HEK293 (cell line): ENCODE data around the gene FAM221B.
A peak's percentile ranks its signal among the peaks of the same experiment; 100 is the strongest.

Experiments used
- CTCF ChIA-PET: fragments of 350-600 bp; formaldehyde crosslinking; extraction: SDS; loops from one replicate; lab custom pipeline; 2021; ENCODE audit warnings: antibody characterized with exemption; lab: Yijun Ruan, JAX
- POLR2A ChIA-PET: fragments of 300-600 bp; formaldehyde crosslinking; extraction: SDS; loops from one replicate; lab custom pipeline; 2020; ENCODE audit warnings: antibody characterized with exemption, inconsistent platforms; lab: Yijun Ruan, JAX
- H3K27ac ChIP-seq: fragments of 200-500 bp; sonication (Bioruptor generic); 2 replicates; pipeline ENCODE4 v1.5.1; 2014; ENCODE audit warnings: low read depth, low read length, control low read depth, inconsistent platforms; ENCODE audit errors: extremely low read depth
- H3K36me3 ChIP-seq, 2 experiments: fragments of 200-500 bp in 1 of 2; sonication (Bioruptor generic) in 1 of 2; 1 replicate in 1 of 2; 2 replicates in 1 of 2; pipeline ENCODE4 v1.5.1; 2014 to 2017; ENCODE audit warnings: inconsistent platforms in 2 of 2, low read length in 2 of 2; ENCODE audit not compliant: control insufficient read depth in 2 of 2, insufficient read depth in 1 of 2
- H3K4me1 ChIP-seq: fragments of 200-500 bp; sonication (Bioruptor generic); 2 replicates; pipeline ENCODE4 v1.5.1; 2014; ENCODE audit warnings: mild to moderate bottlenecking, low read length, inconsistent platforms; ENCODE audit not compliant: control insufficient read depth, insufficient read depth
- H3K4me3 ChIP-seq: 2 replicates; pipeline ENCODE4 v1.5.1; 2011; ENCODE audit warnings: low read depth, mild to moderate bottlenecking, control low read depth, low read length, moderate library complexity
- H3K9me3 ChIP-seq: fragments of 200-500 bp; sonication (Bioruptor generic); 2 replicates; pipeline ENCODE4 v1.5.1; 2014; ENCODE audit warnings: low read depth, low read length, inconsistent platforms; ENCODE audit not compliant: control insufficient read depth, insufficient read depth
- BCL11A ChIP-seq: fragments of 450-650 bp; formaldehyde crosslinking; IDR thresholded peaks from 2 replicates; pipeline ENCODE4 v1.5.1; 2016; ENCODE audit warnings: low read depth, missing biosample characterization, missing genetic modification characterization
- EGR2 ChIP-seq: fragments of 450-650 bp; formaldehyde crosslinking; IDR thresholded peaks from 2 replicates; pipeline ENCODE4 v1.5.1; 2016; ENCODE audit warnings: low read depth, missing biosample characterization, missing genetic modification characterization
- GLIS2 ChIP-seq: fragments of 450-650 bp; formaldehyde crosslinking; IDR thresholded peaks from 2 replicates; pipeline ENCODE4 v1.5.1; 2016; ENCODE audit warnings: missing biosample characterization, missing genetic modification characterization
- ZBTB1 ChIP-seq: fragments of 450-650 bp; formaldehyde crosslinking; IDR thresholded peaks from 2 replicates; pipeline ENCODE4 v1.5.1; 2016; ENCODE audit warnings: missing biosample characterization, missing genetic modification characterization
- ZBTB20 ChIP-seq: fragments of 450-650 bp; formaldehyde crosslinking; IDR thresholded peaks from 2 replicates; pipeline ENCODE4 v1.5.1; 2016; ENCODE audit warnings: missing biosample characterization, missing genetic modification characterization
- ZBTB48 ChIP-seq: fragments of 450-650 bp; formaldehyde crosslinking; IDR thresholded peaks from 2 replicates; pipeline ENCODE4 v1.5.1; 2016; ENCODE audit warnings: missing biosample characterization, missing genetic modification characterization
- ZBTB7A ChIP-seq: fragments of 450-650 bp; formaldehyde crosslinking; IDR thresholded peaks from 2 replicates; pipeline ENCODE4 v1.5.1; 2016; ENCODE audit warnings: low read depth, missing biosample characterization, missing genetic modification characterization
- ZNF146 ChIP-seq: fragments of 450-650 bp; formaldehyde crosslinking; IDR thresholded peaks from 2 replicates; pipeline ENCODE4 v1.5.1; 2016; ENCODE audit warnings: missing biosample characterization, missing genetic modification characterization
- ZNF335 ChIP-seq: fragments of 450-650 bp; formaldehyde crosslinking; conservative IDR thresholded peaks from 2 replicates; pipeline ENCODE4 v1.5.1; 2016; ENCODE audit warnings: missing biosample characterization, missing genetic modification characterization
- ZNF341 ChIP-seq: fragments of 450-650 bp; formaldehyde crosslinking; IDR thresholded peaks from 2 replicates; pipeline ENCODE4; 2016; ENCODE audit warnings: low read depth, missing biosample characterization, missing genetic modification characterization
- ZNF654 ChIP-seq: fragments of 450-650 bp; formaldehyde crosslinking; IDR thresholded peaks from 2 replicates; pipeline ENCODE4 v1.5.1; 2016; ENCODE audit warnings: low read depth, missing biosample characterization, missing genetic modification characterization
- ZNF777 ChIP-seq: fragments of 450-650 bp; formaldehyde crosslinking; IDR thresholded peaks from 2 replicates; pipeline ENCODE4 v1.5.1; 2017; ENCODE audit warnings: missing biosample characterization, missing genetic modification characterization, borderline replicate concordance
- ZNF837 ChIP-seq: fragments of 450-650 bp; formaldehyde crosslinking; IDR thresholded peaks from 2 replicates; pipeline ENCODE4 v1.5.1; 2016; ENCODE audit warnings: missing biosample characterization, missing genetic modification characterization
- TF ChIP-seq, protein P1 (sequence below): fragments of 450-650 bp; formaldehyde crosslinking; IDR thresholded peaks from 2 replicates; pipeline ENCODE4 v1.5.1; 2017; ENCODE audit warnings: missing biosample characterization, missing genetic modification characterization
- TF ChIP-seq, protein P2 (sequence below): fragments of 450-650 bp; formaldehyde crosslinking; IDR thresholded peaks from 2 replicates; pipeline ENCODE4 v1.5.0; 2017; ENCODE audit warnings: missing biosample characterization, missing genetic modification characterization, borderline replicate concordance
- TF ChIP-seq, protein P3 (sequence below): fragments of 450-650 bp; formaldehyde crosslinking; IDR thresholded peaks from 2 replicates; pipeline ENCODE4 v1.5.1; 2016; ENCODE audit warnings: missing biosample characterization, missing genetic modification characterization
- TF ChIP-seq, protein P4 (sequence below): fragments of 450-650 bp; formaldehyde crosslinking; IDR thresholded peaks from 2 replicates; pipeline ENCODE4 v1.5.1; 2016; ENCODE audit warnings: missing biosample characterization, missing genetic modification characterization, borderline replicate concordance
- TF ChIP-seq, protein P5 (sequence below): fragments of 450-650 bp; formaldehyde crosslinking; IDR thresholded peaks from 2 replicates; pipeline ENCODE4 v1.5.1; 2016; ENCODE audit warnings: missing biosample characterization, missing genetic modification characterization
- TF ChIP-seq, protein P6 (sequence below): fragments of 450-650 bp; formaldehyde crosslinking; IDR thresholded peaks from 2 replicates; pipeline ENCODE4 v1.5.1; 2016; ENCODE audit warnings: missing biosample characterization, missing genetic modification characterization, borderline replicate concordance

The FAM221B gene

DNA sequence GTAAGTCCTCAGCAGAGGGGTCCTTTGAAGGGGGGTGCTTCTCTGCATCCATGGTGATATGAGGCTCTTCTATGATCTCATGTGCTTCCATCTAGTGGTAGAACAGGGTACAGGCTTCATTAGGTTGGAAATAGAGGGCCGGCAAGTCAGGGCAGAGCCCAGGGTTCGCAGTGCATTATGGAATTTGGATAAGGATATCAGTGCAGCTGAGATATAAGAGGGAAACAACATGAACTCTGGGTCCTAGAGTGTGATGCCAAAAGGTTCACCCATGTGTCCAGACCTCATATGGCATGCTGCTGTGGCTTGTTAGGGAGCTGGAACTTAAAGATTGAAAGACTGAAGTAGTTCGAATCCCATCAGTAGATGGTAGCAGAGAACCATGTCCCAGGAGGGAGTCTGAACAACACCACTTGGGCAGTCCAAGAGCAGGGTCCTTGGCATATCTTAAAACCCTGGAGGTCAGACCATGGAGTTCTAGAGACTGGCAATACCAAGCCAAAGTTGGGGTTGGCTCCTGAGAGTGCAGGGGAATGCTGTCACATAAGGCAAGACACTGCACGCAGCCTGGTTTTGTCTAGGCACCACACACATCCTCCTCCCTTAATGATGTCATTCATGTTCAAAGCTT is 2.3 kb downstream of the FAM221B start:
- POLR2A ChIA-PET = interaction anchor here (2.2 kb wide), 1 partner anchor 12 kb away, joined by 11 read pairs; the partner anchor contains the start of gene HINT2
- CTCF ChIA-PET = interaction anchor here (0.6 to 5.4 kb wide), 40 partner anchors 9 to 504 kb away, joined by 3 to 65 read pairs (median 4); partner anchors contain the start of genes GBA2, HINT2, HRCT1 and RGP1
- Histone ChIP-seq H3K4me3 (no peak overlapping the region), H3K36me3 (no peaks in the 10 kb centered on the region), H3K4me1 (peaks cover 4% of the 10 kb centered on the region; the same call in 1 of the 2 replicates), H3K9me3 (no peaks in the 10 kb centered on the region), H3K27ac (no peak overlapping the region; the same call in 1 of the 2 replicates)
- no peak for TF ChIP-seq GLIS2 (tag by site-specific recombination)
- no peak for TF ChIP-seq EGR2 (tag by site-specific recombination)
- TF ChIP-seq ZBTB7A = no peak
- TF ChIP-seq ZNF146 (tag by site-specific recombination) = no peak
- TF ChIP-seq, protein P1, sequence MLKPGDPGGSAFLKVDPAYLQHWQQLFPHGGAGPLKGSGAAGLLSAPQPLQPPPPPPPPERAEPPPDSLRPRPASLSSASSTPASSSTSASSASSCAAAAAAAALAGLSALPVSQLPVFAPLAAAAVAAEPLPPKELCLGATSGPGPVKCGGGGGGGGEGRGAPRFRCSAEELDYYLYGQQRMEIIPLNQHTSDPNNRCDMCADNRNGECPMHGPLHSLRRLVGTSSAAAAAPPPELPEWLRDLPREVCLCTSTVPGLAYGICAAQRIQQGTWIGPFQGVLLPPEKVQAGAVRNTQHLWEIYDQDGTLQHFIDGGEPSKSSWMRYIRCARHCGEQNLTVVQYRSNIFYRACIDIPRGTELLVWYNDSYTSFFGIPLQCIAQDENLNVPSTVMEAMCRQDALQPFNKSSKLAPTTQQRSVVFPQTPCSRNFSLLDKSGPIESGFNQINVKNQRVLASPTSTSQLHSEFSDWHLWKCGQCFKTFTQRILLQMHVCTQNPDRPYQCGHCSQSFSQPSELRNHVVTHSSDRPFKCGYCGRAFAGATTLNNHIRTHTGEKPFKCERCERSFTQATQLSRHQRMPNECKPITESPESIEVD (tag by site-specific recombination) = no peak
- TF ChIP-seq ZNF837 (tag by site-specific recombination) = no peak
- TF ChIP-seq BCL11A (tag by site-specific recombination) = no peak
- TF ChIP-seq ZNF777 = no peak
- TF ChIP-seq ZBTB20 (tag by site-specific recombination) = peak; percentile 49; the same call in 1 of the 2 replicates
- TF ChIP-seq, protein P2, sequence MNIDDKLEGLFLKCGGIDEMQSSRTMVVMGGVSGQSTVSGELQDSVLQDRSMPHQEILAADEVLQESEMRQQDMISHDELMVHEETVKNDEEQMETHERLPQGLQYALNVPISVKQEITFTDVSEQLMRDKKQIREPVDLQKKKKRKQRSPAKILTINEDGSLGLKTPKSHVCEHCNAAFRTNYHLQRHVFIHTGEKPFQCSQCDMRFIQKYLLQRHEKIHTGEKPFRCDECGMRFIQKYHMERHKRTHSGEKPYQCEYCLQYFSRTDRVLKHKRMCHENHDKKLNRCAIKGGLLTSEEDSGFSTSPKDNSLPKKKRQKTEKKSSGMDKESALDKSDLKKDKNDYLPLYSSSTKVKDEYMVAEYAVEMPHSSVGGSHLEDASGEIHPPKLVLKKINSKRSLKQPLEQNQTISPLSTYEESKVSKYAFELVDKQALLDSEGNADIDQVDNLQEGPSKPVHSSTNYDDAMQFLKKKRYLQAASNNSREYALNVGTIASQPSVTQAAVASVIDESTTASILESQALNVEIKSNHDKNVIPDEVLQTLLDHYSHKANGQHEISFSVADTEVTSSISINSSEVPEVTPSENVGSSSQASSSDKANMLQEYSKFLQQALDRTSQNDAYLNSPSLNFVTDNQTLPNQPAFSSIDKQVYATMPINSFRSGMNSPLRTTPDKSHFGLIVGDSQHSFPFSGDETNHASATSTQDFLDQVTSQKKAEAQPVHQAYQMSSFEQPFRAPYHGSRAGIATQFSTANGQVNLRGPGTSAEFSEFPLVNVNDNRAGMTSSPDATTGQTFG = no peak
- TF ChIP-seq, protein P3, sequence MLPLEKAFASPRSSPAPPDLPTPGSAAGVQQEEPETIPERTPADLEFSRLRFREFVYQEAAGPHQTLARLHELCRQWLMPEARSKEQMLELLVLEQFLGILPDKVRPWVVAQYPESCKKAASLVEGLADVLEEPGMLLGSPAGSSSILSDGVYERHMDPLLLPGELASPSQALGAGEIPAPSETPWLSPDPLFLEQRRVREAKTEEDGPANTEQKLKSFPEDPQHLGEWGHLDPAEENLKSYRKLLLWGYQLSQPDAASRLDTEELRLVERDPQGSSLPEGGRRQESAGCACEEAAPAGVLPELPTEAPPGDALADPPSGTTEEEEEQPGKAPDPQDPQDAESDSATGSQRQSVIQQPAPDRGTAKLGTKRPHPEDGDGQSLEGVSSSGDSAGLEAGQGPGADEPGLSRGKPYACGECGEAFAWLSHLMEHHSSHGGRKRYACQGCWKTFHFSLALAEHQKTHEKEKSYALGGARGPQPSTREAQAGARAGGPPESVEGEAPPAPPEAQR (tag by site-specific recombination) = no peak
- TF ChIP-seq ZNF335 (tag by site-specific recombination) = 0 out of 2 replicates have a peak, but pooled peaks have one; percentile 22
- TF ChIP-seq ZBTB48 (tag by site-specific recombination) = peak; percentile 27; the same call in 1 of the 2 replicates
- TF ChIP-seq ZNF654 (tag by site-specific recombination) = peak; percentile 33; the same call in 1 of the 2 replicates
- TF ChIP-seq, protein P4, sequence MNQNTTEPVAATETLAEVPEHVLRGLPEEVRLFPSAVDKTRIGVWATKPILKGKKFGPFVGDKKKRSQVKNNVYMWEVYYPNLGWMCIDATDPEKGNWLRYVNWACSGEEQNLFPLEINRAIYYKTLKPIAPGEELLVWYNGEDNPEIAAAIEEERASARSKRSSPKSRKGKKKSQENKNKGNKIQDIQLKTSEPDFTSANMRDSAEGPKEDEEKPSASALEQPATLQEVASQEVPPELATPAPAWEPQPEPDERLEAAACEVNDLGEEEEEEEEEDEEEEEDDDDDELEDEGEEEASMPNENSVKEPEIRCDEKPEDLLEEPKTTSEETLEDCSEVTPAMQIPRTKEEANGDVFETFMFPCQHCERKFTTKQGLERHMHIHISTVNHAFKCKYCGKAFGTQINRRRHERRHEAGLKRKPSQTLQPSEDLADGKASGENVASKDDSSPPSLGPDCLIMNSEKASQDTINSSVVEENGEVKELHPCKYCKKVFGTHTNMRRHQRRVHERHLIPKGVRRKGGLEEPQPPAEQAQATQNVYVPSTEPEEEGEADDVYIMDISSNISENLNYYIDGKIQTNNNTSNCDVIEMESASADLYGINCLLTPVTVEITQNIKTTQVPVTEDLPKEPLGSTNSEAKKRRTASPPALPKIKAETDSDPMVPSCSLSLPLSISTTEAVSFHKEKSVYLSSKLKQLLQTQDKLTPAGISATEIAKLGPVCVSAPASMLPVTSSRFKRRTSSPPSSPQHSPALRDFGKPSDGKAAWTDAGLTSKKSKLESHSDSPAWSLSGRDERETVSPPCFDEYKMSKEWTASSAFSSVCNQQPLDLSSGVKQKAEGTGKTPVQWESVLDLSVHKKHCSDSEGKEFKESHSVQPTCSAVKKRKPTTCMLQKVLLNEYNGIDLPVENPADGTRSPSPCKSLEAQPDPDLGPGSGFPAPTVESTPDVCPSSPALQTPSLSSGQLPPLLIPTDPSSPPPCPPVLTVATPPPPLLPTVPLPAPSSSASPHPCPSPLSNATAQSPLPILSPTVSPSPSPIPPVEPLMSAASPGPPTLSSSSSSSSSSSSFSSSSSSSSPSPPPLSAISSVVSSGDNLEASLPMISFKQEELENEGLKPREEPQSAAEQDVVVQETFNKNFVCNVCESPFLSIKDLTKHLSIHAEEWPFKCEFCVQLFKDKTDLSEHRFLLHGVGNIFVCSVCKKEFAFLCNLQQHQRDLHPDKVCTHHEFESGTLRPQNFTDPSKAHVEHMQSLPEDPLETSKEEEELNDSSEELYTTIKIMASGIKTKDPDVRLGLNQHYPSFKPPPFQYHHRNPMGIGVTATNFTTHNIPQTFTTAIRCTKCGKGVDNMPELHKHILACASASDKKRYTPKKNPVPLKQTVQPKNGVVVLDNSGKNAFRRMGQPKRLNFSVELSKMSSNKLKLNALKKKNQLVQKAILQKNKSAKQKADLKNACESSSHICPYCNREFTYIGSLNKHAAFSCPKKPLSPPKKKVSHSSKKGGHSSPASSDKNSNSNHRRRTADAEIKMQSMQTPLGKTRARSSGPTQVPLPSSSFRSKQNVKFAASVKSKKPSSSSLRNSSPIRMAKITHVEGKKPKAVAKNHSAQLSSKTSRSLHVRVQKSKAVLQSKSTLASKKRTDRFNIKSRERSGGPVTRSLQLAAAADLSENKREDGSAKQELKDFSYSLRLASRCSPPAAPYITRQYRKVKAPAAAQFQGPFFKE (tag by site-specific recombination) = no peak
- TF ChIP-seq, protein P5, sequence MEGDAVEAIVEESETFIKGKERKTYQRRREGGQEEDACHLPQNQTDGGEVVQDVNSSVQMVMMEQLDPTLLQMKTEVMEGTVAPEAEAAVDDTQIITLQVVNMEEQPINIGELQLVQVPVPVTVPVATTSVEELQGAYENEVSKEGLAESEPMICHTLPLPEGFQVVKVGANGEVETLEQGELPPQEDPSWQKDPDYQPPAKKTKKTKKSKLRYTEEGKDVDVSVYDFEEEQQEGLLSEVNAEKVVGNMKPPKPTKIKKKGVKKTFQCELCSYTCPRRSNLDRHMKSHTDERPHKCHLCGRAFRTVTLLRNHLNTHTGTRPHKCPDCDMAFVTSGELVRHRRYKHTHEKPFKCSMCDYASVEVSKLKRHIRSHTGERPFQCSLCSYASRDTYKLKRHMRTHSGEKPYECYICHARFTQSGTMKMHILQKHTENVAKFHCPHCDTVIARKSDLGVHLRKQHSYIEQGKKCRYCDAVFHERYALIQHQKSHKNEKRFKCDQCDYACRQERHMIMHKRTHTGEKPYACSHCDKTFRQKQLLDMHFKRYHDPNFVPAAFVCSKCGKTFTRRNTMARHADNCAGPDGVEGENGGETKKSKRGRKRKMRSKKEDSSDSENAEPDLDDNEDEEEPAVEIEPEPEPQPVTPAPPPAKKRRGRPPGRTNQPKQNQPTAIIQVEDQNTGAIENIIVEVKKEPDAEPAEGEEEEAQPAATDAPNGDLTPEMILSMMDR = peak; percentile 65; the same call in 1 of the 2 replicates
- peak; percentile 66 for TF ChIP-seq ZNF341 (tag by site-specific recombination)
- no peak for TF ChIP-seq ZBTB1 (tag by site-specific recombination)
- TF ChIP-seq, protein P6, sequence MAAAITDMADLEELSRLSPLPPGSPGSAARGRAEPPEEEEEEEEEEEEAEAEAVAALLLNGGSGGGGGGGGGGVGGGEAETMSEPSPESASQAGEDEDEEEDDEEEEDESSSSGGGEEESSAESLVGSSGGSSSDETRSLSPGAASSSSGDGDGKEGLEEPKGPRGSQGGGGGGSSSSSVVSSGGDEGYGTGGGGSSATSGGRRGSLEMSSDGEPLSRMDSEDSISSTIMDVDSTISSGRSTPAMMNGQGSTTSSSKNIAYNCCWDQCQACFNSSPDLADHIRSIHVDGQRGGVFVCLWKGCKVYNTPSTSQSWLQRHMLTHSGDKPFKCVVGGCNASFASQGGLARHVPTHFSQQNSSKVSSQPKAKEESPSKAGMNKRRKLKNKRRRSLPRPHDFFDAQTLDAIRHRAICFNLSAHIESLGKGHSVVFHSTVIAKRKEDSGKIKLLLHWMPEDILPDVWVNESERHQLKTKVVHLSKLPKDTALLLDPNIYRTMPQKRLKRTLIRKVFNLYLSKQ (tag by site-specific recombination) = no peak
